Activated naive CD8-positive, alpha-beta T cell treated with anti-CD3 and anti-CD28 coated beads, Interleukin-2, amount 10 ng/mL, durations not matched to agents 7 days and 5 days (primary cell): ENCODE data around the gene BUB1B. TPM values are rescaled to one million over a fixed set of nuclear protein-coding genes. Genes with fewer than 3 reads are reported as not detected.
"Not testable (repeated sequence)": the region's sequence is repeated elsewhere in the genome, so short reads cannot be mapped to it uniquely, and the experiment has no call there.

ENCODE experiments used
- ATAC-seq: fragments of 150-1000 bp; cut with Tn5 transposase; one replicate; pipeline ENCODE4 v1.10.0; 2021; ENCODE audit warnings: low read depth, moderate library complexity
- POLR2A ChIA-PET: fragments of 350-600 bp; sonication (Branson Sonifier 250); formaldehyde crosslinking; loops from one replicate; lab custom pipeline; 2021; ENCODE audit warnings: antibody characterized with exemption; lab: Charles Lee
- DNase-seq: peaks from one replicate; pipeline ENCODE4 v3.0.0; 2021
- H3K27ac Mint-ChIP-seq: one replicate; pipeline ENCODE4 v1.8.0; 2022; ENCODE audit warnings: mild to moderate bottlenecking, mixed read lengths
- H3K27me3 Mint-ChIP-seq: one replicate; pipeline ENCODE4 v1.8.0; 2022; ENCODE audit warnings: mild to moderate bottlenecking, moderate library complexity, mixed read lengths
- H3K36me3 Mint-ChIP-seq: one replicate; pipeline ENCODE4 v1.8.0; 2021; ENCODE audit warnings: mild to moderate bottlenecking, mixed read lengths
- H3K4me1 Mint-ChIP-seq: one replicate; pipeline ENCODE4 v1.8.0; 2021; ENCODE audit warnings: mixed read lengths
- H3K4me3 Mint-ChIP-seq: one replicate; pipeline ENCODE4 v1.8.0; 2022; ENCODE audit warnings: mild to moderate bottlenecking, moderate library complexity, mixed read lengths
- H3K9me3 Mint-ChIP-seq: one replicate; pipeline ENCODE4 v1.8.0; 2021; ENCODE audit warnings: mixed read lengths
- total RNA-seq, 2 experiments: library from RNA; stranded (reverse); gene quantifications; one replicate each; pipeline ENCODE4 v1.2.3, GENCODE V29; 2021

The BUB1B gene
- total RNA-seq, 2 experiments from 2014 or later = 59.3 TPM

DNA sequence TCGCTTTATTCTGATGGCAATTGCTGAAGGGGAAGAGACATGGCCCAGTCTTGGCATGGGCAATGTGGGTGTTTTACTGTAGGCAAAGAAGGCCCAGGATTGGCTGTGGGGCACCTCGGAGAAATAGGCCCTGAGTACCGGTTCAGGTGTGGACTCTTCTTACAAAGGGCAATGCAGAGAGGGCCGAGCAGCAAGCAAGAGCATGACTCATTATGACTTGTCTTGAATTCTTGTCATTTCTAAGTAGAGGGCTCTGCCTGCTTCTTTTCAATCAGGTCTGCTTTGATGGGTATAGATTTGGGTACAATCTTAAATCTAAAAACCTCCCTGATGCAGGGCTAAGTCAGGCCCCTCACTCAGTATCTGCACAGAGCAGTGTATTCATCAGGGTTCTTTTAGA lies 14.8 kb upstream of the BUB1B start:
- H3K4me1 Mint-ChIP-seq = peaks cover 2% of the 10 kb centered on the region
- ATAC-seq (no peak), DNase-seq (no peak)
- H3K4me3 Mint-ChIP-seq = no peak overlapping the region
- no peak overlapping the region for H3K27ac Mint-ChIP-seq
- H3K36me3 Mint-ChIP-seq = no peaks in the 10 kb centered on the region
- peaks cover 6% of the 10 kb centered on the region for H3K27me3 Mint-ChIP-seq
- H3K9me3 Mint-ChIP-seq = no peaks in the 10 kb centered on the region
- POLR2A ChIA-PET = no interaction called here

GRCh38 chr15:40149339-40149738 lies 11.5 kb upstream of the BUB1B start:
- Mint-ChIP-seq H3K4me3 (no peak overlapping the region), H3K9me3 (no peaks in the 10 kb centered on the region), H3K27ac (no peak overlapping the region), H3K27me3 (peaks cover 6% of the 10 kb centered on the region), H3K4me1 (no peaks in the 10 kb centered on the region), H3K36me3 (no peaks in the 10 kb centered on the region)
- POLR2A ChIA-PET = no interaction called here
- DNase-seq (no peak), ATAC-seq (no peak)

DNA sequence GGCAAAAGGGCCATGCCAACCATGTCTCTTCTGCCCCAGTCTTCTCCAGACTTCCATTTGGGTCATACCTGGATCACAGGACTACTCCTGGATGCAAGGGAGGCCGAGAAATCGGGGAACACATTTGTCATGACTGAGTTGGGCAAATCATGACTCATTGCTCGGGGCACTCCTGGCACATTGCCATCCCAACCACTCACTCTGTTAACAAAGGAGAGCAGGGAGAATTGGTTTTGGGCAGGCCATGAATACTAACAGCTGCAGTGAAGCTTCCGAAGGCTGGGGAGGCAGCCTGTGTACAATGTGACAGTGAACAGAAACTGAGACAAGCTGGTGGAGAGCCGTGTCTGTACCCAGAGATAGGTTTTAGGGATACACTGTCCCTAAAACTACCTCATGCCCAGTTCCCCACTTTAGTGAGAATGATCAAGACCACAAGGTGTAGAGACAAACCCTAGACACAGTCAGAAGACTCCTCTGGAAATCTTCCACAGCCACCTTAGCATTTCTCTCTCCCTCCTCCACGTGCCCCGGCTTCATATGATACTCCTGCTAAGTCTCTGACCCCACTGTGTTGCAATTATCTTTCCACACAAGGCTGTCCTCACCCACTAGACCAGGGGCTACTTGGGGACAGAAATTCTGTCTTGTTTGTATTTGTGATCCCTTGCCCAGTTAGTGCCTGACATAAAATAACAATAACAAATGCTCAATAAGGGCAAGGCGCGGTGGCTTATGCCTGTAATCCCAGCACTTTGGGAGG lies 10.5 kb upstream of the BUB1B start:
- Mint-ChIP-seq H3K4me3 (no peak overlapping the region), H3K36me3 (no peaks in the 10 kb centered on the region), H3K27ac (no peak overlapping the region), H3K4me1 (no peaks in the 10 kb centered on the region), H3K27me3 (peaks cover 6% of the 10 kb centered on the region), H3K9me3 (no peaks in the 10 kb centered on the region)
- POLR2A ChIA-PET = no interaction called here
- no peak for DNase-seq
- ATAC-seq = no peak

DNA sequence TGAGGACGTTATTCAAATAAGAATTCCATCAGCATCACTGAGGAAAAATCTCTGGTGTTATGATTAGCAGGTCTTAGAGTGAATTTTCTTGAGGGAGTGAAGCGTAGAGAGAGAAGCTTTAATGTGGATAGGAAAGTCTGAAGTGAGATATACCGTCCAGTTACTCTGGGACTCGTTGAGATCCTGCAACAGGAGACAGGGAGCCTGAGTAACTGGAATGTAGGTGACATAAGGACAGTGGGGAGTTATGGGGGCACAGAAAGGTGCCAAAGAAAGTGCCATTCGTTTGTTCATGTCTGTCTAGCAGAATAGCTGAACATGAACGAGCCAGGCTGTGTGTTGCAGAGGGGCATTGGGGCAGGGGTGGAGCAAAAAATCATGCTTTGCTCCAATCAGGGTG lies 9.4 kb upstream of the BUB1B start:
- Mint-ChIP-seq H3K4me1 (peaks cover 1% of the 10 kb centered on the region), H3K36me3 (no peaks in the 10 kb centered on the region), H3K27ac (no peak overlapping the region), H3K9me3 (no peaks in the 10 kb centered on the region), H3K27me3 (peaks cover 7% of the 10 kb centered on the region), H3K4me3 (no peak overlapping the region)
- ATAC-seq (no peak), DNase-seq (no peak)
- POLR2A ChIA-PET = no interaction called here

DNA sequence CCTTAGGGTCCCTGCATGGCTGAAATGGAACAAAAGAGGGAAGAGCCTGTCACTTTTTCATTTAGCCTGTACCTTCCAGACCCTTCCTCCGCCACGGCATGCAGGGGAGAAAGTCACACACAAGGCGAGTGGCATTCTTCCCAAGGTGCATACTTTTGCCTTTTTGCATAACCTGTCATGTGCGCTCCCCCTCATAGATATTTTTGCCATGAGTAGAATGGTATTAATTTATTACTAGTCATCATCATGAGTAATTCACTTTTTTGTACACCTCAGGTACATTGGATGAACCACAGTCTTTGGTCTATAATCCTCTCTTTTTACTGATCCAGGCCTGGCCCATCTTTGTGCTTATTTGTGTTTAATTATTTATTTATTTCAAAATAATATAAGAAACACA lies 8.9 kb upstream of the BUB1B start:
- no peak overlapping the region for H3K27ac Mint-ChIP-seq
- POLR2A ChIA-PET = no interaction called here
- no peak for DNase-seq
- H3K4me3 Mint-ChIP-seq = no peak overlapping the region
- no peaks in the 10 kb centered on the region for H3K36me3 Mint-ChIP-seq
- ATAC-seq = no peak
- H3K9me3 Mint-ChIP-seq = no peaks in the 10 kb centered on the region
- peaks cover 8% of the 10 kb centered on the region for H3K27me3 Mint-ChIP-seq
- peaks cover 1% of the 10 kb centered on the region for H3K4me1 Mint-ChIP-seq

- H3K4me1 Mint-ChIP-seq, DNase-seq, POLR2A ChIA-PET, H3K9me3 Mint-ChIP-seq, H3K27me3 Mint-ChIP-seq, H3K4me3 Mint-ChIP-seq, H3K36me3 Mint-ChIP-seq, H3K27ac Mint-ChIP-seq, ATAC-seq: not testable (repeated sequence)
Measured at GRCh38 chr15:40154821-40155220, 6.0 kb upstream of the BUB1B start.

DNA sequence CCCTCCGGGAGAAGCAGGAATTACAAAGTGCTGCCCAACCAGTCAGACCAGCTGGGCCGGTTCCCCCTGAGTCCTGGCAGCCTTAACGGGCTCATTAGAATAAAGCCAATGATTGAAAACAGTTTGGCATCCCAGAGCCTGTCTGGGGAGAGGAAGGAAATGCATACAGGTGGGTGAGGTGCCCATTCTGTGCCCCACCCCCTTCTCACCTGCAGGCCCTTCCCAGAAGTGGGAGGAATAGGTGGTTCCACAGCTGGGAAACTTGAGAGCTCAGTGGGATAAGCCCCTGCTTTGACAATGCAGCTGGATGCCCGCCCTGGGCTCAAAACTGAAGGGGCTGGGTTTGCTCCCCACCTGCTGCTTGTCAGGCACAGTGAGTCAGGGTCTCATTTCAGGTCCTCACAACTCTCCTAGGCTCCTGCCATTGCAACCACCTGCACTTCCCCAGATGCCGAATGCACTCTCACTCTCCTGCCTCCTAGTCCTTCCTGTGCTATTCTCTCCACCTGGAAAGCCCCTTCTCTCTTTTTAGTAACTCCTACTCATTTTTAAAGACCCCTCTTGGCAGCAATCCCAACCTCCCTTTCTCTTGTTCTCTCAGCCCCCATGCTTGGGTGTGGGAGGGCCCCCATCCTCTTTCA lies 5.5 kb upstream of the BUB1B start:
- no peak overlapping the region for H3K4me3 Mint-ChIP-seq
- no peak for ATAC-seq
- H3K27ac Mint-ChIP-seq = peak overlapping the region; percentile 34
- DNase-seq = no peak
- H3K4me1 Mint-ChIP-seq = peaks cover 1% of the 10 kb centered on the region
- peaks cover 8% of the 10 kb centered on the region for H3K27me3 Mint-ChIP-seq
- H3K9me3 Mint-ChIP-seq = no peaks in the 10 kb centered on the region
- POLR2A ChIA-PET = no interaction called here
- no peaks in the 10 kb centered on the region for H3K36me3 Mint-ChIP-seq

GRCh38 chr15:40157778-40158447 lies 3.0 kb upstream of the BUB1B start:
- Mint-ChIP-seq H3K27ac (no peak overlapping the region), H3K4me1 (peaks cover 3% of the 10 kb centered on the region), H3K9me3 (no peaks in the 10 kb centered on the region), H3K4me3 (no peak overlapping the region), H3K27me3 (peaks cover 2% of the 10 kb centered on the region), H3K36me3 (peaks cover 1% of the 10 kb centered on the region)
- ATAC-seq = no peak
- no peak for DNase-seq
- POLR2A ChIA-PET = interaction anchor here (0.6 kb wide), 1 partner anchor 30 kb away, joined by 3 read pairs; no protein-coding TSS in a partner anchor

- no peaks in the 10 kb centered on the region for H3K9me3 Mint-ChIP-seq
- ATAC-seq = no peak
Measured at GRCh38 chr15:40160021-40160420, 848 bp upstream of the BUB1B start.

GRCh38 chr15:40161693-40162391 lies 973 bp downstream of the BUB1B start:
- no peak for ATAC-seq
- Mint-ChIP-seq H3K27ac (no peak overlapping the region), H3K36me3 (peaks cover 16% of the 10 kb centered on the region), H3K4me1 (peaks cover 15% of the 10 kb centered on the region), H3K9me3 (no peaks in the 10 kb centered on the region), H3K27me3 (no peaks in the 10 kb centered on the region), H3K4me3 (no peak overlapping the region)
- no peak for DNase-seq
- POLR2A ChIA-PET = interaction anchor here (1.3 to 2.3 kb wide), 9 partner anchors 12 to 124 kb away, joined by 3 to 9 read pairs (median 6); partner anchors contain the start of gene BMF

More at GRCh38 chr15:40160021-40160420, 848 bp upstream of the BUB1B start:
- Mint-ChIP-seq H3K4me3 (no peak overlapping the region), H3K27me3 (peaks cover 2% of the 10 kb centered on the region), H3K27ac (no peak overlapping the region), H3K4me1 (peaks cover 12% of the 10 kb centered on the region), H3K36me3 (peaks cover 6% of the 10 kb centered on the region)
- no peak for DNase-seq
- POLR2A ChIA-PET = no interaction called here

- POLR2A ChIA-PET = interaction anchor here (1.4 to 2.3 kb wide), 5 partner anchors 12 to 117 kb away, joined by 3 to 9 read pairs (median 6); partner anchors contain the start of gene BMF
- H3K4me1 Mint-ChIP-seq = peaks cover 16% of the 10 kb centered on the region
- H3K4me3 Mint-ChIP-seq = no peak overlapping the region
- no peak overlapping the region for H3K27ac Mint-ChIP-seq
- H3K36me3 Mint-ChIP-seq = peaks cover 19% of the 10 kb centered on the region
- H3K27me3 Mint-ChIP-seq = no peaks in the 10 kb centered on the region
- H3K9me3 Mint-ChIP-seq = no peaks in the 10 kb centered on the region
- ATAC-seq = no peak
- DNase-seq = no peak
Measured at GRCh38 chr15:40162552-40162951, 1.7 kb downstream of the BUB1B start.

DNA sequence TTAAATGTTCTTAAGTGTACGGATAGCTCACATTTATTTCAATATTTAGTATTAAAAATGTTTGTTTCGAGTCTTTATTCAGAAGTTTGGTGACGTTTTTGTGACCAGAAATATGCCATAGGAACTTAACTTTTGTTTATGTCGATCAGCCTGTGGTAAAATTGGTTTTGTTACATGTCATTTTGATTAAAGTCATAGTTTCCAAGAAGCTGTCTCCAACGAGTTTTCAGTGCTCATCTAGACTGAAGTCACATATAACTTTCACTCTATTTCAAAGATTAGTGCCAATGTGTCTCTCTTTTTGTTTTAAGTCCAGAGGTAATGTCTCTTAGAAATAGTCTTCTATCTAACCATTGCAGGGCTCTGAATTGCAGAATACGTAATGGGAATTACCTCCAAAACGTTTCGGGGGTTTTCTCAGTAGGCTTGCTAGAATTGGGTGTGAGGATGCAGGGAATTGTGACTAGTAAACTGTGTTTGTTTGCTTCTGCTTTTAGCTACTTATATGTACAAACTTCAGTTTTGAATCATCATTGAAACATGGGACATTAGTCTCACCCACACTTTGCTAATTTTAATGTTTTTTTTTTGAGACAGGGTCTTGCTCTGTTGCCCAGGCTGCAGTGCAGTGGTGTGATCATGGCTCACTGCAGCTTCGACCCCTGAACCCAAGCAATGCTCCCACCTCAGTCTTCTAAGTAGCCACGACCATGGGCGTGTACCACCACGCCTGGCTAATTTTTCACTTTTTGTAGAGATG lies 3.0 kb downstream of the BUB1B start:
- no peak for DNase-seq
- no peak overlapping the region for H3K27ac Mint-ChIP-seq
- ATAC-seq = no peak
- H3K27me3 Mint-ChIP-seq = no peaks in the 10 kb centered on the region
- H3K9me3 Mint-ChIP-seq = no peaks in the 10 kb centered on the region
- POLR2A ChIA-PET = interaction anchor here (1.6 kb wide), 1 partner anchor 10 kb away, joined by 3 read pairs; no protein-coding TSS in a partner anchor
- H3K36me3 Mint-ChIP-seq = peaks cover 23% of the 10 kb centered on the region
- peak overlapping the region; percentile 59 for H3K4me3 Mint-ChIP-seq
- H3K4me1 Mint-ChIP-seq = peaks cover 18% of the 10 kb centered on the region
